Testis (tissue), 3 donors: ENCODE measurements around the gene KIF26B. TPM values are rescaled to one million over a fixed set of nuclear protein-coding genes. Genes with fewer than 3 reads are reported as not detected.
"Not testable (repeated sequence)": the region's sequence is repeated elsewhere in the genome, so short reads cannot be mapped to it uniquely, and the experiment has no call there.

ENCODE experiments used
- DNase-seq: peaks from one replicate; pipeline ENCODE4 v3.0.0-alpha.2; 2019
- H3K27ac ChIP-seq, 2 donors: fragments of 200-600 bp; sonication (generic); one replicate each; pipeline ENCODE4 v1.5.1; 2019
- H3K27me3 ChIP-seq: fragments of 200-600 bp; sonication (generic); one replicate; pipeline ENCODE4 v1.5.1; 2019
- H3K36me3 ChIP-seq: fragments of 200-600 bp; sonication (generic); one replicate; pipeline ENCODE4 v1.5.1; 2017; ENCODE audit warnings: low read depth; ENCODE audit errors: missing control alignments
- H3K4me1 ChIP-seq: fragments of 200-600 bp; sonication (generic); one replicate; pipeline ENCODE4 v1.5.1; 2019
- H3K4me3 ChIP-seq, 2 donors: fragments of 200-600 bp; sonication (generic); one replicate each; pipeline ENCODE4 v1.5.1; 2017 to 2019
- H3K9me3 ChIP-seq: fragments of 200-600 bp; sonication (generic); one replicate; pipeline ENCODE4 v1.5.1; 2017
- CTCF ChIP-seq, 3 experiments: fragments of 450-650 bp in 2 of 3; fragments of 200-600 bp in 1 of 3; sonication (generic) in 1 of 3; IDR thresholded peaks; one replicate each; pipeline ENCODE4 v1.5.1; 2016 to 2019; ENCODE audit warnings: antibody characterized with exemption in 3 of 3, mild to moderate bottlenecking in 2 of 3, moderate library complexity in 1 of 3
- POLR2A ChIP-seq: fragments of 450-650 bp; IDR thresholded peaks from one replicate; pipeline ENCODE4 v1.6.1; 2017; ENCODE audit warnings: antibody characterized with exemption, mild to moderate bottlenecking, moderate library complexity
- WGBS, 2 donors: methylation state at CpG; one replicate each; pipeline ENCODE4 v1.1.5; 2018; 5-methylcytosine and 5-hydroxymethylcytosine counted together
- intact Hi-C: fragments of 100-400 bp; cut with DNase I; formaldehyde crosslinking; loops from one replicate; pipeline ENCODE4 v1.15.1; 2023; ENCODE audit warnings: low total_unique reads
- polyA plus RNA-seq: library from polyadenylated mRNA; stranded (reverse); fragments of 350-450 nt; fragmentation: Illumina TruSeq; extraction: RNeasy Lipid Tissue Mini Kit (QIAGEN cat#74804); gene quantifications from one replicate; pipeline ENCODE4 v1.2.3, GENCODE V29; 2014; ENCODE audit warnings: low read depth, low replicate concordance; ENCODE audit not compliant: insufficient read depth
- total RNA-seq, 2 donors: library from RNA; depleted of rRNA; stranded (reverse); fragments of >200 nt; gene quantifications; one replicate each; pipeline ENCODE4 v1.2.3, GENCODE V29; 2016

KIF26B gene
- total and polyA plus RNA-seq, 3 donors from 2014 or later = 3.0 to 4.8 (median 3.1) TPM

GRCh38 chr1:245129319-245130240 is 25.2 kb upstream of the KIF26B start:
- Histone ChIP-seq H3K9me3 (no peaks in the 10 kb centered on the region), H3K27ac (no peak overlapping the region), H3K36me3 (no peaks in the 10 kb centered on the region), H3K4me3 (no peak overlapping the region), H3K4me1 (peaks cover 7% of the 10 kb centered on the region), H3K27me3 (no peaks in the 10 kb centered on the region)
- no peak for TF ChIP-seq POLR2A
- TF ChIP-seq CTCF (IDR thresholded peaks at IDR 0.05) = no peak
- WGBS, 2 donors = 37 to 44% methylated on average over 19 of the region's 19 CpGs
- no peak for DNase-seq
- intact Hi-C loops = no loop called here

- H3K4me1 ChIP-seq, H3K9me3 ChIP-seq, intact Hi-C loops, H3K27ac ChIP-seq, H3K27me3 ChIP-seq, H3K4me3 ChIP-seq, DNase-seq, H3K36me3 ChIP-seq: not testable (repeated sequence)
- WGBS, 2 donors = 45 to 60% methylated on average over 16 of the region's 16 CpGs
These were observed 24.3 kb upstream of the KIF26B start for GRCh38 chr1:245130281-245131025.

DNA sequence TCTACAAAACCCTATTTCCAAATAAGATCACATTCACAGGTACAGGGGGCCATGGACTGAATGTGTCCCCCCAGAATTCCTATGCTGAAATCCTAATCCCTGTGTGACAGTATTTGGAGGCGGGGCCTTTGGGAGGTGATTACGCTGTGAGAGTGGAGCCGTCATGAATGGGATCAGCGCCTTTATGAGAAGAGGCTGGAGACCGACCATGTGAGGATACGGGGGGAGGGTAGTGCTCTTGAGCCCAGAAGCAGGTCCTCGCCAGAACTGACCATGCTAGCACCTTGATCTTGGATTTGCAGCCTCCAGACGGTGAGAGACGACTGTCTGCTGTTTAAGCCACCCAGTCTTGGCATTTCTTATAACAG is 23.8 kb upstream of the KIF26B start:
- H3K36me3 ChIP-seq = no peaks in the 10 kb centered on the region
- no peaks in the 10 kb centered on the region for H3K9me3 ChIP-seq
- 61 to 74% methylated on average over 9 of the region's 9 CpGs for WGBS, 2 donors
- DNase-seq = no peak
- no peaks in the 10 kb centered on the region for H3K27me3 ChIP-seq
- intact Hi-C loops = no loop called here
- no peak overlapping the region for H3K4me3 ChIP-seq
- H3K27ac ChIP-seq = no peak overlapping the region
- TF ChIP-seq POLR2A (no peak), CTCF (IDR thresholded peaks at IDR 0.05) (no peak)
- peaks cover 7% of the 10 kb centered on the region for H3K4me1 ChIP-seq

- H3K27ac ChIP-seq = no peak overlapping the region
- no peaks in the 10 kb centered on the region for H3K9me3 ChIP-seq
- TF ChIP-seq POLR2A = no peak
- TF ChIP-seq CTCF (IDR thresholded peaks at IDR 0.05) = no peak
- H3K27me3 ChIP-seq = no peaks in the 10 kb centered on the region
- intact Hi-C loops = no loop called here
- H3K36me3 ChIP-seq = no peaks in the 10 kb centered on the region
- DNase-seq = no peak
- WGBS, 2 donors = 75 to 85% methylated on average over 11 of the region's 11 CpGs
- peaks cover 7% of the 10 kb centered on the region for H3K4me1 ChIP-seq
- H3K4me3 ChIP-seq = no peak overlapping the region
These were observed 22.0 kb upstream of the KIF26B start for GRCh38 chr1:245132771-245133170.

GRCh38 chr1:245133995-245134715 is 20.6 kb upstream of the KIF26B start:
- no peaks in the 10 kb centered on the region for H3K27me3 ChIP-seq
- 78 to 82% methylated on average over 17 of the region's 17 CpGs for whole genome bisulfite sequencing, 2 donors
- DNase-seq = peak; percentile 15
- peaks cover 7% of the 10 kb centered on the region for H3K4me1 ChIP-seq
- TF ChIP-seq POLR2A (no peak), CTCF (IDR thresholded peaks at IDR 0.05) (no peak)
- no peaks in the 10 kb centered on the region for H3K9me3 ChIP-seq
- no peaks in the 10 kb centered on the region for H3K36me3 ChIP-seq
- H3K4me3 ChIP-seq = no peak overlapping the region
- intact Hi-C loops = no loop called here
- H3K27ac ChIP-seq = no peak overlapping the region
